AG04449 (cell line): ENCODE measurements around the gene DIPK1A.

Experiments
- CTCF ChIA-PET: fragments of 350-600 bp; formaldehyde crosslinking; extraction: SDS; loops from one replicate; lab custom pipeline; 2021; ENCODE audit warnings: antibody characterized with exemption; lab: Yijun Ruan, JAX
- POLR2A ChIA-PET: fragments of 400-600, 350-600 bp; formaldehyde crosslinking; extraction: SDS; loops from one replicate; lab custom pipeline; 2020; ENCODE audit warnings: antibody characterized with exemption, inconsistent platforms; lab: Yijun Ruan, JAX
- DNase-seq: peaks from one replicate; pipeline ENCODE4 v3.0.0-alpha.2; 2010; ENCODE audit warnings: low read depth, low spot score
- H3K4me3 ChIP-seq: 2 replicates; pipeline ENCODE4 v1.5.1; 2011; ENCODE audit warnings: low read depth, mild to moderate bottlenecking, control low read depth, low read length
- CTCF ChIP-seq: IDR thresholded peaks from one replicate; pipeline ENCODE4 v1.5.1; 2011; ENCODE audit warnings: mild to moderate bottlenecking, moderate library complexity, low read length, control low read depth, inconsistent platforms; ENCODE audit not compliant: insufficient read depth; ENCODE audit errors: missing control alignments

The DIPK1A gene

GRCh38 chr1:92840600-92840999, 120.7 kb downstream of the DIPK1A start:
- POLR2A ChIA-PET = no interaction called here
- DNase-seq = no peak
- TF ChIP-seq CTCF = no peak
- CTCF ChIA-PET = interaction anchor here (4.0 to 6.6 kb wide), 2 partner anchors 9 to 153 kb away, joined by 22 to 28 read pairs; partner anchors contain the start of gene RPL5
- H3K4me3 ChIP-seq = no peak overlapping the region

- no peak for TF ChIP-seq CTCF
- no peak for DNase-seq
- ChIA-PET CTCF (interaction anchor here (1.0 to 6.6 kb wide), 4 partner anchors 8 to 155 kb away, joined by 3 to 28 read pairs (median 12); partner anchors contain the start of gene RPL5), POLR2A (interaction anchor here (0.6 to 0.8 kb wide), 2 partner anchors 18 to 241 kb away, joined by 3 to 4 read pairs; no protein-coding TSS in a partner anchor)
- no peak overlapping the region for H3K4me3 ChIP-seq
These were observed 121.8 kb downstream of the DIPK1A start for GRCh38 chr1:92839442-92839841.

GRCh38 chr1:92838519-92838918, 122.7 kb downstream of the DIPK1A start:
- no peak for TF ChIP-seq CTCF
- H3K4me3 ChIP-seq = no peak overlapping the region
- CTCF ChIA-PET = interaction anchor here (2.3 to 6.6 kb wide), 3 partner anchors 20 to 156 kb away, joined by 7 to 28 read pairs (median 12); no protein-coding TSS in a partner anchor
- DNase-seq = no peak
- POLR2A ChIA-PET = no interaction called here

GRCh38 chr1:92837062-92837461, 124.2 kb downstream of the DIPK1A start:
- H3K4me3 ChIP-seq = no peak overlapping the region
- TF ChIP-seq CTCF = no peak
- ChIA-PET POLR2A (interaction anchor here (1.2 kb wide), 1 partner anchor 242 kb away, joined by 4 read pairs; the partner anchor contains the start of gene MTF2), CTCF (interaction anchor here (0.8 to 6.6 kb wide), 5 partner anchors 19 to 345 kb away, joined by 3 to 28 read pairs (median 7); no protein-coding TSS in a partner anchor)
- DNase-seq = no peak

- DNase-seq = no peak
- CTCF ChIA-PET = interaction anchor here (1.2 to 6.6 kb wide), 4 partner anchors 8 to 524 kb away, joined by 3 to 28 read pairs (median 6); no protein-coding TSS in a partner anchor
- H3K4me3 ChIP-seq = no peak overlapping the region
- no peak for TF ChIP-seq CTCF
- POLR2A ChIA-PET = interaction anchor here (1.7 kb wide), 1 partner anchor 50 kb away, joined by 6 read pairs; the partner anchor contains the start of gene EVI5
These were observed 126.6 kb downstream of the DIPK1A start for GRCh38 chr1:92834617-92835016.

GRCh38 chr1:92833840-92834239, 127.4 kb downstream of the DIPK1A start:
- ChIA-PET POLR2A (no interaction called here), CTCF (interaction anchor here (1.2 to 1.8 kb wide), 3 partner anchors 9 to 523 kb away, joined by 3 to 8 read pairs (median 5); no protein-coding TSS in a partner anchor)
- no peak for TF ChIP-seq CTCF
- peak overlapping the region; percentile 98 for H3K4me3 ChIP-seq
- no peak for DNase-seq
